Measurements from ENCODE around the gene SCT.

- TF ChIP-seq, protein P1, sequence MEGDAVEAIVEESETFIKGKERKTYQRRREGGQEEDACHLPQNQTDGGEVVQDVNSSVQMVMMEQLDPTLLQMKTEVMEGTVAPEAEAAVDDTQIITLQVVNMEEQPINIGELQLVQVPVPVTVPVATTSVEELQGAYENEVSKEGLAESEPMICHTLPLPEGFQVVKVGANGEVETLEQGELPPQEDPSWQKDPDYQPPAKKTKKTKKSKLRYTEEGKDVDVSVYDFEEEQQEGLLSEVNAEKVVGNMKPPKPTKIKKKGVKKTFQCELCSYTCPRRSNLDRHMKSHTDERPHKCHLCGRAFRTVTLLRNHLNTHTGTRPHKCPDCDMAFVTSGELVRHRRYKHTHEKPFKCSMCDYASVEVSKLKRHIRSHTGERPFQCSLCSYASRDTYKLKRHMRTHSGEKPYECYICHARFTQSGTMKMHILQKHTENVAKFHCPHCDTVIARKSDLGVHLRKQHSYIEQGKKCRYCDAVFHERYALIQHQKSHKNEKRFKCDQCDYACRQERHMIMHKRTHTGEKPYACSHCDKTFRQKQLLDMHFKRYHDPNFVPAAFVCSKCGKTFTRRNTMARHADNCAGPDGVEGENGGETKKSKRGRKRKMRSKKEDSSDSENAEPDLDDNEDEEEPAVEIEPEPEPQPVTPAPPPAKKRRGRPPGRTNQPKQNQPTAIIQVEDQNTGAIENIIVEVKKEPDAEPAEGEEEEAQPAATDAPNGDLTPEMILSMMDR (IDR thresholded peaks at IDR 0.05), result no peak
- no peak for TF ChIP-seq POLR2A (IDR thresholded peaks at IDR 0.05)
Measured at GRCh38 chr11:630871-631270, 3.9 kb upstream of the SCT start.

Data from Peyer's patch (tissue), 4 donors.